ENCODE data around the gene OR8G5.

OR8G5 gene

DNA sequence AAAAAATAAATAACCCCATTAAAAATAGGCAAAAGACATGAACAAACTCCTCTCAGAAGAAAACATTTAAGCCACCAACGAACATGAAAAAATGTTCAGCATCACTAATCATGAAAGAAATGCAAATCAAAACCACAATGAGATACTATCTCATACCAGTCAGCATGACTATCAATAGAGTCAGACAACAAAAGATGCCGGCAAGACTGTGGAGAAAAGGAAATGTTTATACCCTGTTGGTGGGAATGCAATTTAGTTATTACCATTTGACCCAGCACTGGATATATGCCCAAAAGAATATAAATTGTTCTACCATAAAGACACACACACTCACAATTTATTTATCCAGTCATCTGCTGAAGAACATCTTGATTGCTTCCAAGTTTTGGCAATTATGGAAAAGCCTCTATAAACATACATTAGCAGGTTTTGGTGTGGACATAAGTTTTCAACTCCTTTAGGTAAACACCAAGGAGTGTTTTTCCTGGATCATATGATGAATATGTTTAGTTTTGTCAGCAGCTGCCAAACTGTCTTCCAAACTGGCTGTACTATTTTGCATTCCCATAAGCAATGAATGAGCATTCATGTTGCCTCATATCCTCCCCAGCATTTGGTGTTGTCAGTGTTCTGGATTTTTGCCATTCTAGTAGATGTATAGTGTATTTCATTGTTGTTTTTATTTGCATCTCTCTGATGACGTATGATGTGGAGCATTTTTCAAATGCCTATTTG, 29.6 kb downstream of the OR8G5 start:
- DNase-seq (ENCODE audit: low read depth, low spot score), result no peak

DNA sequence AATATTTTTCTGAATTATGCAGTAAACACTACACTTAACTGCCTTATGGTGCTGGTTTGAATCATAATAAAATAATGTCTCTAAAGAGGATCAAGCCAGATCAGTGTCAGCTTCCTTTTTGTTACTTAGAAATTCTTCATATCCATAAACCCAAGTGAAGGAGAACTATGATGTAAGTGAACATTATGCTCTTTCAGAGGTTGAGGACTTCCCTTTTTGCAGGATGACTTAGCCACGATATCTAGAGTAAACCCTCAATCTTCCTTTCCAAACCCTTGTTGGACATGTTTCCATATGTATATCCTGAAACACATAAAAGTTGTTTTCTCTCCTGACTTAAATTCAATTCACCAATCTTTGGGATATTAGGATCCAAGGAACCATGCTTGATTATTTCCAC, 38.5 kb downstream of the OR8G5 start:
- DNase-seq (ENCODE audit: low read depth, low spot score), result no peak

DNA sequence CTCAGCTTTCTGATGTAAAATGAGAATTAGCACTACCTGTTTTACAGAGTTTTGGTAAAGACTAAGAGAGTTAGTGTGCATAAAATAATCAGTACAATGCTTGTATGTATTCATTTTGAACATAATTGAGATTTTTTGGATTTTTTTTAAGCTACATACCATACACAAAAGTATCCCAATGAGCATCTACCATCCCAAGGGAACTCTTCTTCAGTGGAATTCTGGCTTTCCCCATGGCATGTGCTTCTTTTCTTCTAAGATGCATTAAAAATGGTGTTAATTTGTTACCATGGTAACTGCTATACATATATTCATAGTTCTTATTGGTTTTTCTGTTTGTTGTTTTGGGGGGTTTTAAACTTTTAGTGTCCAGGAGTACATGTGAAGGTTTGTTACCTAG, 39.8 kb downstream of the OR8G5 start:
- DNase-seq (ENCODE audit: low read depth, low spot score), result no peak

DNA sequence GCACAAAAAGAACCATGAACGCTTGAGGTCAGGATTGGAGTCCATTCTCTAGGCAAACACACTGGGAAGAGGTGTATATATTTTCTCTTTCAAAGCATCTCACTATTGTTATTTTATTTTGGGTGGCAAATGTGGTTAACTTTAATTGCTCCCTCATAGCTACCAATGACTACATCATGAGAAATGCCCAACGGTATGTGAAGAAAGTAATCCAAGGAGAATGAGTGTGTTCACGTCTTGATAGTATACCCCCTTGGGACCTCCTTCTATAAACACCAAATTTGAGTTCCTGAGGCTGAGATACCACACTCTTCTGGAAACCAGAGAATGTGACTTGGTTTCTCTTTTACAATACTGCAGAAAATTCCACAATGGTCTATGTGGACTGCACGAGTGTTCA, 41.7 kb downstream of the OR8G5 start:
- no peak for DNase-seq (ENCODE audit: low read depth, low spot score)

DNA sequence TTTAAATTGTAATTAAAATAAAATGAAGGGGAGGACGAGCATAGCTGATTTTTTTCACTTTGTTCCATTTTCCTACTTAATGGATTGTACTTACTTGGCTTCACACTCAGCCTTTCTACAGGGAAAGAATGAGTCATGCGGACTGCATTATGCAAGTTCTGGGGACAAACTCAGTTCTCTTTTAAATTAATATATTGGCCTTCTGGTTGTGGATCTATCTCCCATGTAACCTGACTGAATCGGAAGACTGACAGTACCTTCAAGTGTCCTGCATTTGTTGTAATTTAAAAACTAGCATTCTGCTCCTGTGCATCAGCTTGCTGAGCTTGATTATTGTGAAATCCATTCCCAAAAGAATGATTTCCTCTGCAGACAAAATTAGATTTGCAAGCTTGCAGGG, 45.4 kb downstream of the OR8G5 start:
- DNase-seq (ENCODE audit: low read depth, low spot score), result no peak

DNA sequence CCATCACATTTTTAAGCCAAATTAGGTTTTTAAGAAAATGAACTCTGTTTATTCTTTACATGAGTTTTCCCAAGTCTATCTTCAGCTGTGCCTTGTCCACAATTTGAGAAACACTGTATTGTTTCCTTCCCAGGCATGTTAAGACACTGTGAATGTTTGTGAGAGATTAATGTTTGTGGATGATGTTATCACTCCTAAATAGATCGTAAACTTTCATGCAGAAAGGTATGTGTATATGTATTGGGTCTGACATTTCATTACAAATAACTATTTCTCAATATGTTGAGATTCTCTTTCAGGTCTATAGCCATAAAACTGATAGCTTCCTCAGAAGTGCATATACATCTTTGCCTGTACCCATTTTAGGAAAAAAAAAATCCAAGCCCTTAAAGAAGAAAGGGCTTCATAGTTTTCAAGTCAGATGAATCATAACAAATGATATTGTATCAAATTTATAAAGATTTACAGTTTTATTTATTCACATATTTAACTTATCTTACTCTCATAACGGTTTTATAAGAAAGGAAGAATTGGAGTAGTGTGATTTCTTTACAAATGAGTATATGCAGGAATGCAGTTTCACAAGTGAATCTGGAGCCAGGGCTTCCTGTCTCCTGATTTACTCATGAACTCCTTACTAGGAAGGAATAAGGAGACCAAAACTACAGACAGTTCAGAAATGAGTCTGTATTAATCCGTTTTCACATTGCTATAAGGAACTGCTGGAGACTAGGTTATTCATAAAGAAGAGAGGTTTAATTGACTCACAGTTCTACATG, 46.4 kb downstream of the OR8G5 start:
- DNase-seq (ENCODE audit: low read depth, low spot score), result no peak

DNA sequence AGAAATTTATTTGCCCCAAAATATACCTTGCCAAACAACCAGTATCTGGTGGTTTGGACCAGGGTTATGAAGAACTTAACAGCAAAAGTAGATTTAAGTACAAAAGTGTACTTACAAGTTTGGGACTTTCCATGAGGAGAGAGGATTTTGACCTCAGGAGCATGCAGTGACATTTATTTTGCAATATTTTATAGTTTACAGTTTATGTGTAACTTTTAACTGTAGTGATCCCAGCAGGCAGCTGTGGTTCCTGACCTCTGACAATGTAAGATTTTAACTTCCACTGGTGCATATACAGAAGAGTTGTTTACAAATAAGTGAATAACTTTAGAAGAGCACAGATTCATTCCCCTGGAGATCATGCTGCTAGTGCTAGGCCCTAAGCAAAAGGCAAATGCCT, 50.9 kb downstream of the OR8G5 start:
- no peak for DNase-seq (ENCODE audit: low read depth, low spot score)

DNA sequence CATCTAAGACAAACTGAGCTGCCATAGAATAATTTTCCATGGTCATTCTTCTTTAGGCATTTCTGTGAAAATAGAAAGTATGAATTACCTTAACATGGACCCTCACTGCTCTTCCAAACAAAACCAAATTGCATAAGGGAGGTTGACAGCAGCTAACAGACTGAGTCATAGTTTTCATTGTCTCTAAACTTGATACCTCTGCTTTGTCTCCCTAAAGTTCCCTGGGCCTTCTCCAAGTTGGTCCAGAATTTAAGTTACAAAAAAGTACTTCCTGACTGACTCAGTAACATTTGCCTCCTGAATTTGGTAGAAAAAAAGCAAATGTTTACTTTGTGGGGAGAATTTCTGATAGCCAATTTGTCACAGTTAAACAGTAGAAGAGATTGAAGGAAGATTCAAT, 54.5 kb downstream of the OR8G5 start:
- DNase-seq (ENCODE audit: low read depth, low spot score), result no peak

DNA sequence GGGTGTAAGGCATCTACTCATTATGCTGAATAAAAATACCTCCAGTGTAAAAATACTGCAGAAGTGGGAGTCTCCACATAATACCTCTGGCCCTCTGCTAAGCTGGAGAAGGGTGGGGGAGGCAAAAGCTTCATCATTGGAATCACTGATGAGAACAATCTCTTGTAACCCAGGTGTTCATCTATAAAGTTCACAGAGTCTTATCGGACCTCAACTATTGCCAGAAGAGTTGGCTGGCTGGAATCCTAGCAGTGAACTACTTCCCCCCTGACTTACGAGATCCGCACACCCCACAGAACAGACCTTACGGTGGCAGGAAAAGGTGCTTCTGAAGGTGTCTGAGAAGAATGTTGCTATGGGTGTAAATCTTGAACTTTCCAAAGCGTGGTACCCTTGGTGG, 55.1 kb downstream of the OR8G5 start:
- no peak for DNase-seq (ENCODE audit: low read depth, low spot score)

DNA sequence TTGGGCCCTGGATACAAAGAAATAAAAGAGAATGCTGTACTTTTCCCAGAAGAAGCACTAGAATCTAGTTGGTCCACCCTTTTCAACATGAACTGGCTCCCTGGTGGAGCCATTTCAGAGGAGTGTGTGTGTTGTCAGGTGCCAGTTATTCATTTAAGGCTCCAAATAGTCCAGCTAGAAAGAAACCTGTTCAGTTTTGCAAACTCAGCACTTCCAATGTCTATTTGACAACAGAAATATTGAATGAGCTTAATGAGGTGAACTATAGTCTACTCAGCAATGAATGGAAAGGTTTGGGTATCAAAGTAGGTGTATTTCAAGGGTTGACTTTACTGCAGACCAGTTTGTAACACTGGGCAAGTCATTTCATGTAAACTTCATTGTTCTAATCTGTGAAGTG, 55.5 kb downstream of the OR8G5 start:
- no peak for DNase-seq (ENCODE audit: low read depth, low spot score)

DNA sequence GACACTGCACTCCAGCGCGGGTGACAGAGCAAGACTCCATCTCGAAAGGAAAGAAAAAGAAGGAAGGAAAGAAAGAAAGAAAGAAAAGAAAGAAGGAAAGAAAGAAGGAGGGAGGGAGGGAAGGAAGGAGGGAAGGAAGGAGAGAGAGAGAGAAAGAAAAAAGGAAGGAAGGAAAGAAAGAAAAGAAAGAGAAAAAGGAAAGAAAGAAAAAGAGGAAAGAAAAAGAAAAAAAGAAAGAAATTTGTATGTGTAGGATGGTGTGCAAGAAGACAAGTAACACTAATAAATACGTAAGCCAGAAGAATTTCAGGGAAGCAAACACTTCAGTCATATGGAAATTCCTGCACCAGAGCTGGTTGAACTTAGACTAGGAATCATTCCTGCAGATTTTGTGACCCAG, 57.0 kb downstream of the OR8G5 start:
- no peak for DNase-seq (ENCODE audit: low read depth, low spot score)

DNA sequence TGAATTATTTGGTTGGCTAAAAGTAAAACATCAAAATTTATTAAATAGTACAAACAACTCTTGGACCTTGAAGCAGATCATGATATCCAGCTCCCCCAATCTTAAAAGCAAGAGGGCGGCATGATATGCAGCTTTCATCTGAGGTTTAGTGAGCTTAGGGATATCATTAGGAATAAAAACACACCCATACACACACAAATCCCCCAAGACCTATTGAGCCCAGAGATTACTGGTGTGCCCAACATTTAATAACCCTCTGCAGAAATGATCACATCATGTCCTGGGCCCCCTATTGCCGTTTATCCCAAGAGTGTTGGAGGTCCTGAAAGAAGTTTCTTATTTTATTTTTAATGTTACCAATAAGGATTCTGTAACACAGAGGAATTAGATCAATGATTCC, 57.7 kb downstream of the OR8G5 start, which contains the start of gene OR8D1:
TSS of gene OR8D1 (minus strand) at position 101 of the 400 bp plus-strand sequence. CDS start 3,183 bp downstream, outside the sequence.
- no peak for DNase-seq (ENCODE audit: low read depth, low spot score)

DNA sequence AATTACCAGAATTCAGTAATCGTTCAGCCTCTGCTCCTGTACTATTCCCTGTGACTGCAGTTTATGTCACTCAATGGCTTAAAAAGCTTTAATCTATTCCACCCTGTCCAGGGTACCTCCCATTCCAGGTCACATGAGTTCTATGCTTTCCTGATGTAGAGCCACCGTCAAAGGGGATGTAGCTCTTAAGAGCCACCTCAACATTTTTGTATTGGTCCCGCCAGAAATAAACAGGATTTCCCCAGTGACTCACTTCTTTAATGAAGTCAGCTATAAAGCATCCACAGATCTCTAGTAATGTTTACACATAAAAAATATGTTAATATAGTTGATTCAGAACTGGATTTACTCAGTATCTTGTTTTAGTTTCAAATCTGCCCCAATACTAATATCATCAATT, 58.9 kb downstream of the OR8G5 start:
- no peak for DNase-seq (ENCODE audit: low read depth, low spot score)

Data from iPS DF 19.7 (cell line).